HFFc6 (cell line): ENCODE results near the gene SHISA5. TPM values are rescaled to one million over a fixed set of nuclear protein-coding genes. Genes with fewer than 3 reads are reported as not detected.
A peak's percentile ranks its signal among the peaks of the same experiment; 100 is the strongest.

ENCODE experiments used
- DNase-seq: peaks from one replicate; pipeline ENCODE4 v3.0.0-alpha.2; 2018
- H3K27ac Mint-ChIP-seq: 2 replicates; pipeline ENCODE4 v1.8.0; 2020; ENCODE audit warnings: mild to moderate bottlenecking, mixed read lengths
- H3K27me3 Mint-ChIP-seq: 2 replicates; pipeline ENCODE4 v1.8.0; 2021; ENCODE audit warnings: mild to moderate bottlenecking, moderate library complexity, mixed read lengths; ENCODE audit not compliant: insufficient read depth
- H3K36me3 Mint-ChIP-seq: 2 replicates; pipeline ENCODE4 v1.8.0; 2021; ENCODE audit warnings: low read depth, mixed read lengths
- H3K4me1 Mint-ChIP-seq: 2 replicates; pipeline ENCODE4 v1.8.0; 2020; ENCODE audit warnings: low read depth, mixed read lengths
- H3K4me3 Mint-ChIP-seq: 2 replicates; pipeline ENCODE4 v1.8.0; 2020; ENCODE audit warnings: mild to moderate bottlenecking, moderate library complexity, mixed read lengths
- H3K9me3 Mint-ChIP-seq: 2 replicates; pipeline ENCODE4 v1.8.0; 2020; ENCODE audit warnings: mild to moderate bottlenecking, mixed read lengths
- CTCF ChIP-seq: fragments of 200-600 bp; sonication (generic); IDR thresholded peaks from 2 replicates; pipeline ENCODE4 v1.5.0; 2021; ENCODE audit warnings: antibody characterized with exemption, mild to moderate bottlenecking
- total RNA-seq, 6 experiments: library from RNA; stranded (reverse); fragmentation: NEBNext Ultra II Directional; extraction: Animal tissue kit (Norgen Biotek cat#: 25700); gene quantifications; 2 replicates in 1 of 6; 3 replicates in 5 of 6; pipeline ENCODE4 v1.2.3, GENCODE V29; 2021

SHISA5 gene
- total RNA-seq, 6 experiments from 2014 or later = 266 to 286 (median 277) TPM

- DNase-seq = peak; percentile 82
- no peak; the same call in 1 of the 2 replicates for TF ChIP-seq CTCF
- Mint-ChIP-seq H3K27ac (peak within 1 kb of the TSS; percentile 90), H3K4me1 (peaks cover 40% of the 10 kb centered on the region), H3K36me3 (peaks cover 20% of the 10 kb centered on the region; the same call in 1 of the 2 replicates), H3K4me3 (peak within 1 kb of the TSS; percentile 92), H3K9me3 (no peaks in the 10 kb centered on the region), H3K27me3 (peaks cover 5% of the 10 kb centered on the region; the same call in 1 of the 2 replicates)
Observed at GRCh38 chr3:48446425-48447193, 57.4 kb downstream of the SHISA5 start, which contains the start of gene ATRIP. TSS of gene ATRIP (plus strand) at chr3:48446737. CDS start at chr3:48446846, 109 bp downstream.

GRCh38 chr3:48446043-48446424 lies 57.9 kb downstream of the SHISA5 start:
- peaks cover 43% of the 10 kb centered on the region for H3K4me1 Mint-ChIP-seq

GRCh38 chr3:48445277-48445882 lies 58.6 kb downstream of the SHISA5 start:
- H3K4me3 Mint-ChIP-seq = peak overlapping the region; percentile 92
- H3K4me1 Mint-ChIP-seq = peaks cover 43% of the 10 kb centered on the region
- H3K9me3 Mint-ChIP-seq = no peaks in the 10 kb centered on the region
- peaks cover 5% of the 10 kb centered on the region; the same call in 1 of the 2 replicates for H3K27me3 Mint-ChIP-seq
- no peak for DNase-seq
- no peak for TF ChIP-seq CTCF
- peak overlapping the region; percentile 90 for H3K27ac Mint-ChIP-seq
- H3K36me3 Mint-ChIP-seq = peaks cover 27% of the 10 kb centered on the region; the same call in 1 of the 2 replicates

More at GRCh38 chr3:48446043-48446424, 57.9 kb downstream of the SHISA5 start:
- no peak for TF ChIP-seq CTCF
- Mint-ChIP-seq H3K9me3 (no peaks in the 10 kb centered on the region), H3K4me3 (peak overlapping the region; percentile 92), H3K27me3 (peaks cover 5% of the 10 kb centered on the region; the same call in 1 of the 2 replicates), H3K27ac (peak overlapping the region; percentile 90), H3K36me3 (peaks cover 21% of the 10 kb centered on the region; the same call in 1 of the 2 replicates)
- no peak for DNase-seq

- no peaks in the 10 kb centered on the region for H3K9me3 Mint-ChIP-seq
- DNase-seq = no peak
- TF ChIP-seq CTCF = no peak
- H3K27me3 Mint-ChIP-seq = peaks cover 5% of the 10 kb centered on the region; the same call in 1 of the 2 replicates
- H3K4me1 Mint-ChIP-seq = peaks cover 36% of the 10 kb centered on the region
- H3K27ac Mint-ChIP-seq = peak overlapping the region; percentile 78
- H3K4me3 Mint-ChIP-seq = peak overlapping the region; percentile 98; the same call in 1 of the 2 replicates
- peaks cover 18% of the 10 kb centered on the region; the same call in 1 of the 2 replicates for H3K36me3 Mint-ChIP-seq
Observed at GRCh38 chr3:48441940-48442339, 62.0 kb downstream of the SHISA5 start.

GRCh38 chr3:48440590-48440958 lies 63.4 kb downstream of the SHISA5 start:
- H3K4me1 Mint-ChIP-seq = peaks cover 27% of the 10 kb centered on the region
- H3K27me3 Mint-ChIP-seq = no peaks in the 10 kb centered on the region; the same call in 1 of the 2 replicates
- H3K27ac Mint-ChIP-seq = peak overlapping the region; percentile 78
- TF ChIP-seq CTCF = no peak
- H3K4me3 Mint-ChIP-seq = peak overlapping the region; percentile 98
- DNase-seq = no peak
- no peaks in the 10 kb centered on the region for H3K9me3 Mint-ChIP-seq
- H3K36me3 Mint-ChIP-seq = peaks cover 18% of the 10 kb centered on the region; the same call in 1 of the 2 replicates
